Measurements from ENCODE around the gene EFL1.

DNA sequence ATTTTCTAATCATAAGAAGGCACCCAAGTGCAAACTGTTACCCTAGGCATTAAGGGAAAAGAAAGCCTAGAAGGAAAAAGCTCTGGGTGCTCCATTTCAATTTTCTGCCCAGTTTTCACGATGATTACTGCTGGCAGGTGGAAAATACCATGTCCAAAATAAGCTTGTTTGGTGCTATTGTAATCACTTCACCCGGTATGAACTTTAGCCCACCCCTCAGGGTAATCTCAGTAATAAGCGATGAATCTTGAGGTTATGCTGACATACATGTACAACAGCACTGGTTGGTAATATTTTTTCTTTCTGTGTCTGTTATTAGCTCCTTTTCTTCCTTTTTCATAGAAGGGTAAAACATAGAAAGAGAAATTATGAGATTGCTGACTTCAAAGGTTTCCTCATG, 128.1 kb downstream of the EFL1 start:
- no peak for TF ChIP-seq POLR2A (IDR thresholded peaks at IDR 0.05)
- no peak for TF ChIP-seq CTCF (IDR thresholded peaks at IDR 0.05 in 4 of 5, conservative IDR thresholded peaks at IDR 0.05 in 1 of 5)

All from gastrocnemius medialis (tissue), 4 donors.